K562 (cell line): ENCODE measurements around the gene NEU3. TPM values are rescaled to one million over a fixed set of nuclear protein-coding genes. Genes with fewer than 3 reads are reported as not detected.

Experiments
- BCOR ChIP-seq: fragments of 450-650 bp; IDR thresholded peaks from 2 replicates; pipeline ENCODE4 v1.6.1; 2016
- BDP1 ChIP-seq: IDR thresholded peaks from 3 replicates; pipeline ENCODE4 v1.6.1; 2011; ENCODE audit not compliant: insufficient read length, insufficient read depth
- E2F8 ChIP-seq: fragments of 450-650 bp; IDR thresholded peaks from 2 replicates; pipeline ENCODE4 v1.7.1; 2018; ENCODE audit warnings: mild to moderate bottlenecking, low read depth; ENCODE audit not compliant: partially characterized antibody
- ESRRB ChIP-seq: fragments of 250-450 bp; sonication (Bioruptor Pico); IDR thresholded peaks from 2 replicates; pipeline ENCODE4 v1.5.0; 2020; ENCODE audit warnings: mild to moderate bottlenecking, moderate library complexity, borderline replicate concordance
- FOXM1 ChIP-seq, 2 experiments: fragments of 450-650 bp in 1 of 2; sonication (generic) in 1 of 2; formaldehyde crosslinking in 1 of 2; IDR thresholded peaks; 2 replicates each; pipeline versions ENCODE4 v1.6.1 to v1.9.0; 2017 to 2022; ENCODE audit warnings: low read depth in 2 of 2, mild to moderate bottlenecking in 2 of 2, missing genetic modification reagents in 1 of 2, moderate library complexity in 1 of 2
- KDM4B ChIP-seq, 2 experiments: fragments of 450-650 bp in 1 of 2; sonication (generic) in 1 of 2; IDR thresholded peaks; 2 replicates each; pipeline ENCODE4 v1.6.1; 2016 to 2017; ENCODE audit warnings: borderline replicate concordance in 2 of 2, antibody characterized with exemption in 1 of 2, low read depth in 1 of 2, mild to moderate bottlenecking in 1 of 2
- LCOR ChIP-seq: sonication (generic); formaldehyde crosslinking; IDR thresholded peaks from 2 replicates; pipeline ENCODE4 v1.8.0; 2022; ENCODE audit warnings: mild to moderate bottlenecking, missing genetic modification reagents
- MCM5 ChIP-seq: fragments of 450-650 bp; IDR thresholded peaks from 2 replicates; pipeline ENCODE4 v1.6.1; 2016; ENCODE audit warnings: low read depth
- MECOM ChIP-seq: fragments of 250-450 bp; sonication (Bioruptor Pico); IDR thresholded peaks from 2 replicates; pipeline ENCODE4 v1.8.0; 2022; ENCODE audit warnings: inconsistent platforms
- MEF2A ChIP-seq: IDR thresholded peaks from 2 replicates; pipeline ENCODE4 v1.6.1; 2011; ENCODE audit warnings: low read depth, mild to moderate bottlenecking, low read length, moderate library complexity; ENCODE audit not compliant: control insufficient read depth
- NCOR1 ChIP-seq: fragments of 450-650 bp; IDR thresholded peaks from 2 replicates; pipeline ENCODE4 v1.6.1; 2016; ENCODE audit warnings: mild to moderate bottlenecking, moderate library complexity
- RAD21 ChIP-seq, 2 experiments: fragments of 250-450 bp in 1 of 2; fragments of 450-650 bp in 1 of 2; sonication (Bioruptor Pico) in 1 of 2; formaldehyde crosslinking in 1 of 2; IDR thresholded peaks in 1 of 2; conservative IDR thresholded peaks in 1 of 2; 2 replicates each; pipeline versions ENCODE4 v1.4.0 to v1.8.0; 2020 to 2022; ENCODE audit warnings: mild to moderate bottlenecking in 2 of 2, moderate library complexity in 1 of 2
- RB1 ChIP-seq: fragments of 450-650 bp; IDR thresholded peaks from 2 replicates; pipeline ENCODE4 v1.6.1; 2017; ENCODE audit warnings: low read depth, mild to moderate bottlenecking
- SP1 ChIP-seq: sonication (generic); formaldehyde crosslinking; IDR thresholded peaks from 2 replicates; pipeline ENCODE4 v1.8.1; 2022; ENCODE audit warnings: mild to moderate bottlenecking, missing genetic modification reagents
- STAG1 ChIP-seq: sonication (generic); formaldehyde crosslinking; IDR thresholded peaks from 2 replicates; pipeline ENCODE4 v1.5.0; 2020; ENCODE audit warnings: missing genetic modification reagents, borderline replicate concordance
- ZEB2 ChIP-seq: fragments of 450-650 bp; IDR thresholded peaks from 2 replicates; pipeline ENCODE4 v1.6.1; 2016
- ZNF24 ChIP-seq: fragments of 450-650 bp; IDR thresholded peaks from 2 replicates; pipeline ENCODE4 v1.6.1; 2016
- ZNF347 ChIP-seq: fragments of 450-650 bp; formaldehyde crosslinking; IDR thresholded peaks from 2 replicates; pipeline ENCODE4 v1.4.0; 2020; ENCODE audit warnings: low read depth, mild to moderate bottlenecking, moderate library complexity
- ZNF444 ChIP-seq: fragments of 250-450 bp; sonication (Bioruptor Pico); IDR thresholded peaks from 2 replicates; pipeline ENCODE4 v1.4.0; 2020; ENCODE audit warnings: mild to moderate bottlenecking, moderate library complexity
- ZNF668 ChIP-seq: fragments of 250-450 bp; sonication (Bioruptor Pico); IDR thresholded peaks from 2 replicates; pipeline ENCODE4 v1.8.0; 2022; ENCODE audit warnings: mild to moderate bottlenecking, inconsistent platforms
- polyA plus RNA-seq, 8 experiments: library from polyadenylated mRNA; depleted of rRNA in 4 of 8; stranded (reverse) in 5 of 8; unstranded in 3 of 8; fragments of >200 nt; fragmentation: Nextera tagmentation in 2 of 8; fragmentation: Illumina TruSeq in 1 of 8; extraction: Ambion mirVana in 2 of 8; extraction: Trizol in 1 of 8; gene quantifications; 2 replicates each; pipeline versions ENCODE4 v1.2.1 to v1.2.3, GENCODE V29; 2011 to 2014; ENCODE audit warnings: inconsistent platforms in 1 of 8, missing spikeins in 1 of 8
- total RNA-seq, 7 experiments: library from RNA; depleted of rRNA in 6 of 7; stranded (reverse); fragments of >200 nt in 6 of 7; fragmentation: Illumina TruSeq in 2 of 7; extraction: Trizol in 2 of 7; gene quantifications; 2 replicates each; pipeline versions ENCODE4 v1.2.1 to v1.2.3, GENCODE V29; 2011 to 2021; ENCODE audit warnings: low replicate concordance in 1 of 7

NEU3 gene
- total and polyA plus RNA-seq, 9 of the 15 experiments (the other 6 are each of a cell fraction or from before 2014, with no cell fraction given), result 6.2 to 41.3 (median 31.1) TPM

DNA sequence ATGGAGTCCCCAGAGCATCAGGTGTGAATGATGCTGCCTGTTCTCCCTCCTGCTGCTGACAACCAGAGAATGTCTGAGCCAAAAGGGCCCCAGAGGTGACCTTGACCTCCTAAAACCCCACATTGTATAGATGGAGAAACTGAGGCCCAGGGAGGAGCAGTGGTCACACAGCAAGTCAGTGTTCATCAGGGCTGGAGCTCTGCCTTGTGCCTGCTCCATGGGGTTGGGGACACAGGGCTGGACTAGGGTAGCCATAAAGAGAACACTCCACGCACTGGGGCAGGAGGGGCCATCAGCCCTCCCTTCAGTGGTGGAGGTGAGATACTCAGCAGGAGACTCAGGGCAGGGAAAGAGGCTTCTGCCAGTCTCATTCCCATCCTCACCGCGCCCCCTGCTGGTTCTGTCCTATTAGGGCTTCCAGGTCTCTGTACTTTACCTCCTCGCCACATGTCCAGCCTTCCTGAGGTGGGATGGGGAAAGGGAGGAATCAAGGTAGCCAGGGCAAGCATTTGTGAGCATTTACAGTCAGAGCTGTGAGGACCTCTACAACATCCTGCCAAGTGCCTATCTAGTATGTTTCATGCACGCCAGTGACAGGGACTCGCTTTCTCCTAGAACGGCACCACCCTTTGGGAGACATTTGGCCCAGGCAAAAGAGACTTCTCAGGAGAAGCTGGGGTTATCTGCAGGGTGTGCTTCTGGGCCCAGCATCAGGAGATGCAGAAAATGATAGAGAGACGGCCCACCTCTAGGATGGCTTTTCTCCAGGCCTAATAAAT, 43.2 kb downstream of the NEU3 start (continued):
- no peak for TF ChIP-seq MCM5
- peak; percentile 68; the same call in 1 of the 2 replicates for TF ChIP-seq BCOR
- no peak for TF ChIP-seq BDP1
- TF ChIP-seq ZNF668 (CRISPR knock-in tag), result no peak
- TF ChIP-seq NCOR1, result no peak
- peak in 1 of 2 experiments; percentile 83; a peak in 3 of 4 replicates for TF ChIP-seq RAD21 (CRISPR knock-in tag; conservative IDR thresholded peaks at IDR 0.05 in 1 of 2, IDR thresholded peaks at IDR 0.05 in 1 of 2)
- no peak for TF ChIP-seq FOXM1 (IDR thresholded peaks at IDR 0.05; ENCODE audit: low read depth)
- TF ChIP-seq FOXM1 (CRISPR knock-in tag; IDR thresholded peaks at IDR 0.05; ENCODE audit: low read depth), result no peak
- 0 out of 2 replicates have a peak, but pooled peaks have one; percentile 22 for TF ChIP-seq SP1 (CRISPR knock-in tag)
- no peak for TF ChIP-seq ZNF347 (CRISPR knock-in tag)
- TF ChIP-seq MEF2A, result no peak
- TF ChIP-seq ESRRB (CRISPR knock-in tag), result no peak
- peak in 1 of 2 experiments; percentile 74; a peak in 1 of 4 replicates for TF ChIP-seq KDM4B (IDR thresholded peaks at IDR 0.05; ENCODE audit: borderline replicate concordance in 2 of 2, low read depth in 1 of 2)
- peak; percentile 64 for TF ChIP-seq ZEB2
- no peak for TF ChIP-seq STAG1 (CRISPR knock-in tag)
- 0 out of 2 replicates have a peak, but pooled peaks have one; percentile 9 for TF ChIP-seq ZNF24
- TF ChIP-seq E2F8, result peak; percentile 35
- peak; percentile 58 for TF ChIP-seq LCOR (CRISPR knock-in tag)
- TF ChIP-seq ZNF444 (CRISPR knock-in tag), result no peak
- peak; percentile 54; the same call in 1 of the 2 replicates for TF ChIP-seq MECOM (CRISPR knock-in tag)
- TF ChIP-seq RB1, result 0 out of 2 replicates have a peak, but pooled peaks have one; percentile 9
